ENCODE results near the gene SLC13A3.

SLC13A3 gene

GRCh38 chr20:46634528-46634927 lies 16.7 kb downstream of the SLC13A3 start:
- no peak for DNase-seq (ENCODE audit: low read depth)
- H3K4me3 ChIP-seq (ENCODE audit: control insufficient read depth, low read depth, low read length) = no peak overlapping the region
- no peak for TF ChIP-seq CTCF (IDR thresholded peaks at IDR 0.05; ENCODE audit: control insufficient read depth, insufficient read depth, low read depth, low read length, missing control alignments)

GRCh38 chr20:46631874-46632446 lies 19.3 kb downstream of the SLC13A3 start:
- H3K4me3 ChIP-seq (ENCODE audit: control insufficient read depth, low read depth, low read length) = no peak overlapping the region
- TF ChIP-seq CTCF (IDR thresholded peaks at IDR 0.05; ENCODE audit: control insufficient read depth, insufficient read depth, low read depth, low read length, missing control alignments) = no peak
- DNase-seq (ENCODE audit: low read depth) = no peak

- no peak for TF ChIP-seq CTCF (IDR thresholded peaks at IDR 0.05; ENCODE audit: control insufficient read depth, insufficient read depth, low read depth, low read length, missing control alignments)
- DNase-seq (ENCODE audit: low read depth) = no peak
- H3K4me3 ChIP-seq (ENCODE audit: control insufficient read depth, low read depth, low read length) = no peak overlapping the region
These were observed 19.9 kb downstream of the SLC13A3 start for GRCh38 chr20:46631212-46631869.

GRCh38 chr20:46630306-46630705 lies 21.0 kb downstream of the SLC13A3 start:
- H3K4me3 ChIP-seq (ENCODE audit: control insufficient read depth, low read depth, low read length) = no peak overlapping the region
- DNase-seq (ENCODE audit: low read depth) = no peak
- TF ChIP-seq CTCF (IDR thresholded peaks at IDR 0.05; ENCODE audit: control insufficient read depth, insufficient read depth, low read depth, low read length, missing control alignments) = no peak

- H3K4me3 ChIP-seq (ENCODE audit: control insufficient read depth, low read depth, low read length) = no peak overlapping the region
- DNase-seq (ENCODE audit: low read depth) = no peak
- TF ChIP-seq CTCF (IDR thresholded peaks at IDR 0.05; ENCODE audit: control insufficient read depth, insufficient read depth, low read depth, low read length, missing control alignments) = no peak
These were observed 21.9 kb downstream of the SLC13A3 start for GRCh38 chr20:46629341-46629740.

GRCh38 chr20:46627234-46627633 lies 24.0 kb downstream of the SLC13A3 start:
- no peak for DNase-seq (ENCODE audit: low read depth)
- no peak overlapping the region for H3K4me3 ChIP-seq (ENCODE audit: control insufficient read depth, low read depth, low read length)
- no peak for TF ChIP-seq CTCF (IDR thresholded peaks at IDR 0.05; ENCODE audit: control insufficient read depth, insufficient read depth, low read depth, low read length, missing control alignments)

All from AG09309 (cell line).